ENCODE data around the gene EXOC6.

- no peak for TF ChIP-seq ZNF544 (tag by site-specific recombination; IDR thresholded peaks at IDR 0.05)
- no peak for TF ChIP-seq ZEB2 (tag by site-specific recombination; IDR thresholded peaks at IDR 0.05)
- no peak for TF ChIP-seq ZNF776 (tag by site-specific recombination; IDR thresholded peaks at IDR 0.05; ENCODE audit: borderline replicate concordance)
- TF ChIP-seq CTCF (tag by site-specific recombination; IDR thresholded peaks at IDR 0.05), result no peak
- no peak for TF ChIP-seq ZNF449 (tag by site-specific recombination; IDR thresholded peaks at IDR 0.05)
- no peak for TF ChIP-seq EGR2 (tag by site-specific recombination; IDR thresholded peaks at IDR 0.05; ENCODE audit: low read depth)
- no peak for TF ChIP-seq WT1 (tag by site-specific recombination; IDR thresholded peaks at IDR 0.05)
- TF ChIP-seq GFI1B (tag by site-specific recombination; IDR thresholded peaks at IDR 0.05), result no peak
- no peak for TF ChIP-seq ZNF704 (tag by site-specific recombination; IDR thresholded peaks at IDR 0.05)
Observed at GRCh38 chr10:92876509-92877036, 28.3 kb downstream of the EXOC6 start.

Data from HEK293 (cell line).